ENCODE results near the gene TTC7B.

TTC7B gene

DNA sequence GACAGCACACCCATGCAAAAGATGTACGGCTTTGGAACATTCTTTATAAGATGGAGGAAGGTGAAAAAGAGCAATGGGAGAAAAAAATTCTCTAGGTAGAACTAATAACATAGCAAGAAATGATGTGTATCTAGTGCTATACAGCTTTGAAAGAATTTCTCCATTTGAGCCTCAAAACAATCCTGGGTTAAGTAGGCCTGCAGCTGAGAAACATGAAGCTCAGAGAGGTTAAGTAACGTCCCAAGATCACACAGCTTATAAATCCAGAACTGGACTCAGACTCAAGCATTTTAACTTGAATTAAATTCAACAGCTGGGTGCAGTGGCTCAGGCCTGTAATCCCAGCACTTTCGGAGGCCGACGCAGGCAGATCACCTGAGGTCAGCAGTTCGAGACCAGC, 32.9 kb downstream of the TTC7B start:
- ATAC-seq (ENCODE audit: low read depth) (no peak), DNase-seq (ENCODE audit: low spot score in 2 of 2) (no peak)
- Mint-ChIP-seq H3K27me3 (no peaks in the 10 kb centered on the region), H3K4me3 (no peak overlapping the region), H3K36me3 (no peaks in the 10 kb centered on the region), H3K4me1 (no peaks in the 10 kb centered on the region), H3K9me3 (no peaks in the 10 kb centered on the region), H3K27ac (no peak overlapping the region)

DNA sequence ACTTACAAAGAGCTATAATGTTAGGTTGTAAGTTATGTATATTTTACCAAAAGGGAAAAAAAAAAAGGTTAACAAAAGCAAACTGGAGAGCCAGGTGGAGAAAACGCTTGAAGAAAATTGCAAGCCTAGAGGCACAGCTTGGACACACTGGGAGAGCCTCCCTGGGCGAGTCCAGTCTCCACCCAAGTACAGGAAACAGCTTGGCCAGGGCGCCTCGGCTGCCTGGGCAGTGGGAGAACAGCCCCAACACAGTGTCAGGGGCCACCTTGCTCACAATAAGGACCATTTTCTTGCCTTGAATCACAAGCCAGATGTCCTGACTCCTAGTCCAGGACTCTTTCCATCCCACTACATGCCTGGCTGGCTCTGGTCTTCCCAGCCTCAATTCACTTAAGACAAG, 33.3 kb downstream of the TTC7B start:
- H3K4me3 Mint-ChIP-seq, result no peak overlapping the region
- H3K36me3 Mint-ChIP-seq, result no peaks in the 10 kb centered on the region
- H3K4me1 Mint-ChIP-seq, result no peaks in the 10 kb centered on the region
- no peak overlapping the region for H3K27ac Mint-ChIP-seq
- ATAC-seq (ENCODE audit: low read depth), result no peak
- H3K9me3 Mint-ChIP-seq, result no peaks in the 10 kb centered on the region
- no peaks in the 10 kb centered on the region for H3K27me3 Mint-ChIP-seq
- DNase-seq (ENCODE audit: low spot score in 2 of 2), result no peak

GRCh38 chr14:90781876-90782275, 34.4 kb downstream of the TTC7B start:
- Mint-ChIP-seq H3K4me1 (no peaks in the 10 kb centered on the region), H3K4me3 (no peak overlapping the region), H3K36me3 (no peaks in the 10 kb centered on the region), H3K9me3 (no peaks in the 10 kb centered on the region), H3K27me3 (no peaks in the 10 kb centered on the region), H3K27ac (no peak overlapping the region)
- ATAC-seq (ENCODE audit: low read depth) (no peak), DNase-seq (ENCODE audit: low spot score in 2 of 2) (no peak)

DNA sequence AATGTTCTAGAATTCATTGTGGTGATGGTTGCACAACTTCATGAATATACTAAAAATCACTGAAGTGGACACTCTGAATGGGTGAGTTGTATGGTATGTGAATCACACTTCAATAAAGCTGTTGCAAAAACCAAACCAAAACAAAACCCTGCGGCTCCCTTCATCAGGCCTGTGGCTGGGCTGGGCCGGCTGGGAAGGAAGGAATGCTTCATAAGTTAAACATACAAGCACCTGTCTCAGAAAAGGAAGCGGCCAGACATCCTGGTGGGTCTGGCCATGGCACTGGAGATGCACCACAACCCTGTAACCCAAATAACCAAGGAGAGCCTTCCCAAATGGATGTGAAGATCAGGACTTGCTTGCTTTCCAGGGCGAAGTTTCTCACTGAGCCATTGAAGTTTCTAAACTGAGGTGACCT, 34.9 kb downstream of the TTC7B start:
- Mint-ChIP-seq H3K27ac (no peak overlapping the region), H3K27me3 (no peaks in the 10 kb centered on the region), H3K9me3 (no peaks in the 10 kb centered on the region), H3K36me3 (no peaks in the 10 kb centered on the region), H3K4me3 (no peak overlapping the region), H3K4me1 (no peaks in the 10 kb centered on the region)
- DNase-seq (ENCODE audit: low spot score in 2 of 2) (no peak), ATAC-seq (ENCODE audit: low read depth) (no peak)

GRCh38 chr14:90780519-90780918, 35.7 kb downstream of the TTC7B start:
- Mint-ChIP-seq H3K9me3 (no peaks in the 10 kb centered on the region), H3K4me3 (no peak overlapping the region), H3K27me3 (no peaks in the 10 kb centered on the region), H3K27ac (no peak overlapping the region), H3K4me1 (no peaks in the 10 kb centered on the region), H3K36me3 (no peaks in the 10 kb centered on the region)
- no peak for DNase-seq (ENCODE audit: low spot score in 2 of 2)
- ATAC-seq (ENCODE audit: low read depth), result no peak

DNA sequence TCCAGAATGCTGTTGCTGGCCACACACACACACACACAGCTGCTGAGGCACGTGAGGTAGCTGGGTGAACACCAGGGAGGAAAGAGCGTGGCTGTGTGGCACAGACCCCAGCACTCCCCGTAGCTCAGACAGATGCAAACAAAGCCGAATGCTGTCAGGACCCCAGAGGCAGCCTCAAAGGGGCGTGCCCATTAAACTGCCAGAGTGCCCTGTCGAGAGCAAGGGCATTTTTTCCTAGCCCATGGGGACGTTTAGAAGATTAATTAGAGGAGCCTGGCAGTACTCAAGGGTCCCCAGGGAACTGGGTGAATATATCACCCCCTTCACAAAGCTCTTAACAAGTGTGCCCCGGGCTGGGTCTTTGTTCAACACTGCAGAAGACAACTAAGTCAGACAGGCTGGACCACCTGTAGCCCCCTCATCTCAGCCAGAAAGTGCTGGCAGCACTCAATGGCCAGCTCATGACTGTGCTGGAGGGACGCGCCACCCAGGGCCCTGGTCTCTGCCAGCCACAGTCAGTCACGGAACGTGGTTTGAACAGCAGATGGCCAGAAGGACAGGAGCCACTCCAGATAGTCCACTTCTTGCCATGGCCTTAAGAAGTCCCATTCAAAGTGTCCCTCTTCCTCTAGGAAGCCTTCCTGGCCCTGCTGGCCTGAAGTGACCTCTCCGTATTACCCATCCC, 37.5 kb downstream of the TTC7B start:
- peak overlapping the region; percentile 22 for H3K27ac Mint-ChIP-seq
- DNase-seq (ENCODE audit: low spot score in 2 of 2), result no peak
- H3K9me3 Mint-ChIP-seq, result no peaks in the 10 kb centered on the region
- H3K4me1 Mint-ChIP-seq, result no peaks in the 10 kb centered on the region
- H3K4me3 Mint-ChIP-seq, result no peak overlapping the region
- ATAC-seq (ENCODE audit: low read depth), result no peak
- H3K27me3 Mint-ChIP-seq, result no peaks in the 10 kb centered on the region
- H3K36me3 Mint-ChIP-seq, result no peaks in the 10 kb centered on the region

DNA sequence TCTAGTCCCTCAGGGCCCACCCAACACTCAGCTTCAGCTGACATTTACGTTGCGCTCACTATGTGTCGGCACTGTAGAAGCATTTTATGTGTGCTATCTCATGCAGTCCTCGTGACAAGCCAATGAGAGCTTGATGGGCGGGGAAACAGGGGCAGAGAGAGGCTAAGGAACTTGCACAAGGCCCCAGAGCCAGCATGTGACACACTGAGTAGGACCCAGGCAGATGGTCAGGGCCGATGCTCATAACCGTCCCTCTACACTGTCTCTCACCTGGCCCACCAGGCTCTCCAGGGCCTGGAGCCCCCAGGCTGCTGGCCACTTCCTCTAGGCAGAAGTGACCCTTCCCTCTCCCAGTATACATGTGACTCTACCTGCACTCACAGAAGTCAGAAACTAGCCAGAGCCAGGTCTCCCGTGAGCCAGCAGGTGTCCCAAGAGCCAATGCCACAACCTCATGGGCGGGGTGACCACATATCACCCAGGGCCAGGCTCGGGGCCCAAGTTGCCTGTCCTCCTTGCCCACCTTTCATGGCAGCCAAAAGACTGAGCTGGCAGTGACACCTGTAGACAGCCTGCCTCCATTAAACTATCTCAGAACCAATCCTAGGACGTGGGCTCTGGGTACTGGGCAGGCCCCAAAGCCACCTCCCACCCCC, 38.3 kb downstream of the TTC7B start:
- no peaks in the 10 kb centered on the region for H3K9me3 Mint-ChIP-seq
- peak overlapping the region; percentile 22 for H3K27ac Mint-ChIP-seq
- no peaks in the 10 kb centered on the region for H3K36me3 Mint-ChIP-seq
- H3K27me3 Mint-ChIP-seq, result no peaks in the 10 kb centered on the region
- ATAC-seq (ENCODE audit: low read depth) (no peak), DNase-seq (ENCODE audit: low spot score in 2 of 2) (no peak)
- H3K4me3 Mint-ChIP-seq, result no peak overlapping the region
- no peaks in the 10 kb centered on the region for H3K4me1 Mint-ChIP-seq

GRCh38 chr14:90777358-90777757, 38.9 kb downstream of the TTC7B start:
- H3K36me3 Mint-ChIP-seq, result no peaks in the 10 kb centered on the region
- no peaks in the 10 kb centered on the region for H3K27me3 Mint-ChIP-seq
- ATAC-seq (ENCODE audit: low read depth), result no peak
- H3K9me3 Mint-ChIP-seq, result no peaks in the 10 kb centered on the region
- no peak overlapping the region for H3K4me3 Mint-ChIP-seq
- no peak overlapping the region for H3K27ac Mint-ChIP-seq
- no peak for DNase-seq (ENCODE audit: low spot score in 2 of 2)
- H3K4me1 Mint-ChIP-seq, result no peaks in the 10 kb centered on the region

- Mint-ChIP-seq H3K27me3 (no peaks in the 10 kb centered on the region), H3K27ac (no peak overlapping the region), H3K36me3 (no peaks in the 10 kb centered on the region), H3K4me3 (no peak overlapping the region), H3K9me3 (no peaks in the 10 kb centered on the region), H3K4me1 (no peaks in the 10 kb centered on the region)
- no peak for DNase-seq (ENCODE audit: low spot score in 2 of 2)
- ATAC-seq (ENCODE audit: low read depth), result no peak
Measured at GRCh38 chr14:90775441-90775840, 40.8 kb downstream of the TTC7B start.

DNA sequence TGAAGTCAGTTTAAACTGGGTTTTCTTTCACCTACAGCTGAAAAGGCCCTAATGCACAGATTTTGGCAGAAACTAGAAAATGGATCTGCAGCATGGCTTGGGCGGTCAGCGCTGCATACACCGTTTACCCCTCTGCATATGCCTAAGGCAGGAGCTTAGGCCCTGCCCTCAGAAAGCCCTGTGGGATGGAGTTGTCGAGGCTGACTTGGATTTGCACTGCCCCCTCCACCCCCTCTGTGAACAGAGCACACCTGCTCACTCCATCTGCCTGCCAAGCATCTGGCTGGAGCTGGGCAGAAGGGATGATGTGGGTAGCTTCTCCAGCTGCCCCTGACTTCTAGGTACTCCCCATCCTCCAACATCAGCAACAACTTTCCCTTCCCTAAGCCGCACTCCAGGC, 41.9 kb downstream of the TTC7B start:
- Mint-ChIP-seq H3K27ac (no peak overlapping the region), H3K36me3 (no peaks in the 10 kb centered on the region), H3K4me3 (no peak overlapping the region), H3K4me1 (no peaks in the 10 kb centered on the region), H3K27me3 (peaks cover 1% of the 10 kb centered on the region), H3K9me3 (no peaks in the 10 kb centered on the region)
- DNase-seq (ENCODE audit: low spot score in 2 of 2) (no peak), ATAC-seq (ENCODE audit: low read depth) (no peak)

- H3K27ac Mint-ChIP-seq, result no peak overlapping the region
- no peaks in the 10 kb centered on the region for H3K36me3 Mint-ChIP-seq
- H3K9me3 Mint-ChIP-seq, result peaks cover 3% of the 10 kb centered on the region
- no peak for ATAC-seq (ENCODE audit: low read depth)
- no peaks in the 10 kb centered on the region for H3K4me1 Mint-ChIP-seq
- no peak overlapping the region for H3K4me3 Mint-ChIP-seq
- no peak for DNase-seq (ENCODE audit: low spot score in 2 of 2)
- peaks cover 1% of the 10 kb centered on the region for H3K27me3 Mint-ChIP-seq
Measured at GRCh38 chr14:90773705-90774104, 42.5 kb downstream of the TTC7B start.

GRCh38 chr14:90773196-90773486, 43.1 kb downstream of the TTC7B start:
- H3K36me3 Mint-ChIP-seq, result no peaks in the 10 kb centered on the region

GRCh38 chr14:90767899-90768298, 48.3 kb downstream of the TTC7B start:
- Mint-ChIP-seq H3K27me3 (peaks cover 7% of the 10 kb centered on the region), H3K36me3 (peaks cover 10% of the 10 kb centered on the region), H3K4me3 (no peak overlapping the region), H3K9me3 (peaks cover 19% of the 10 kb centered on the region), H3K4me1 (no peaks in the 10 kb centered on the region), H3K27ac (no peak overlapping the region)
- DNase-seq (ENCODE audit: low spot score in 2 of 2) (no peak), ATAC-seq (ENCODE audit: low read depth) (no peak)

More at GRCh38 chr14:90773196-90773486, 43.1 kb downstream of the TTC7B start:
- DNase-seq (ENCODE audit: low spot score in 2 of 2) (no peak), ATAC-seq (ENCODE audit: low read depth) (no peak)
- no peak overlapping the region for H3K4me3 Mint-ChIP-seq
- H3K27ac Mint-ChIP-seq, result no peak overlapping the region
- no peaks in the 10 kb centered on the region for H3K4me1 Mint-ChIP-seq
- peaks cover 5% of the 10 kb centered on the region for H3K9me3 Mint-ChIP-seq
- peaks cover 3% of the 10 kb centered on the region for H3K27me3 Mint-ChIP-seq

- Mint-ChIP-seq H3K27me3 (peaks cover 3% of the 10 kb centered on the region), H3K36me3 (no peaks in the 10 kb centered on the region), H3K27ac (peak overlapping the region; percentile 76), H3K4me1 (peaks cover 16% of the 10 kb centered on the region), H3K9me3 (peaks cover 6% of the 10 kb centered on the region), H3K4me3 (no peak overlapping the region)
- DNase-seq (ENCODE audit: low spot score in 2 of 2), result no peak
- ATAC-seq (ENCODE audit: low read depth), result no peak
Measured at GRCh38 chr14:90760591-90761316, 55.5 kb downstream of the TTC7B start.

DNA sequence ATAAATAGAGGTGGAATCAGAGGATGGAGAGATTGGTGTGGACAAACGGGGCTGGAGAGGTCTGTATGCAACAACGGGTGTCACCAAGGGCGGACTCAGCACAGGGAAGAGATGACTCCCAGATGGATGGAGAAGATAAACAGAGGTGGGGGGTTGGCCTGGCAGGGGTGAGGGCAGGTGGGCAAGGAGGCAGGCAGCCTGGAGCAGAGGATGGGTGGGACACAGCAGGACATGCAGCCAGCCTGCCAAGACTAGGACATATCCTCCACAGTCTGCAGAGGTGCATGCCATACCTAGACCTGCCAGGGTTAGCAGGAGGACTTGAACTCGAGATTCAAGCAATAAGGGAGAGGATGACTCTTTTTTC, 56.2 kb downstream of the TTC7B start:
- peaks cover 3% of the 10 kb centered on the region for H3K27me3 Mint-ChIP-seq
- H3K36me3 Mint-ChIP-seq, result no peaks in the 10 kb centered on the region
- H3K4me1 Mint-ChIP-seq, result peaks cover 16% of the 10 kb centered on the region
- peak overlapping the region; percentile 76 for H3K27ac Mint-ChIP-seq
- H3K9me3 Mint-ChIP-seq, result peaks cover 6% of the 10 kb centered on the region
- no peak overlapping the region for H3K4me3 Mint-ChIP-seq
- DNase-seq (ENCODE audit: low spot score in 2 of 2) (no peak), ATAC-seq (ENCODE audit: low read depth) (no peak)
